Islet of Langerhans (tissue), 1 donor: Measurements from ENCODE around the gene AK3.
A peak's percentile ranks its signal among the peaks of the same experiment; 100 is the strongest.
"Not testable (repeated sequence)": the region's sequence is repeated elsewhere in the genome, so short reads cannot be mapped to it uniquely, and the experiment has no call there.

Experiments
- FAIRE-seq: peaks from one replicate; lab custom pipeline; 2011; peaks lifted over from hg19 to GRCh38; lab: Jason Lieb, UNC

The AK3 gene

DNA sequence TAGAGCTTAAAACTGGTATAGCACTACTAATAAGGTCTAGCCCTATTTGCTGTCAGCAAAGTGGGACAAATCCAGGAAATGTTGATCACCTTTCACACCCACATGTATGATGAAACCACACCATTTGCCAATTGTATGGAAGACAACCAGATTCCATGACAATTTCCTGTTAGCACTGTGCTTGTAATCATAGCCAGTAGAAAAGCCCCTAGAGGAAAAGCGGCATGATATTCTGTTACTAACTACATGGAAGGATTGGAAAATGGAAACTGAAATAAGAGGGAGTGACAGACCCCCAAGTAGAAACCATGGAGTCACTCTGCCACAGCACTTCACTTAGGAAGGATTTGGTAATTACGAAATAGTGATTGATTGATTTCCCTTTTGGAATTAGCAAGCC is 75.6 kb downstream of the AK3 start:
- peak; percentile 83 for FAIRE-seq

DNA sequence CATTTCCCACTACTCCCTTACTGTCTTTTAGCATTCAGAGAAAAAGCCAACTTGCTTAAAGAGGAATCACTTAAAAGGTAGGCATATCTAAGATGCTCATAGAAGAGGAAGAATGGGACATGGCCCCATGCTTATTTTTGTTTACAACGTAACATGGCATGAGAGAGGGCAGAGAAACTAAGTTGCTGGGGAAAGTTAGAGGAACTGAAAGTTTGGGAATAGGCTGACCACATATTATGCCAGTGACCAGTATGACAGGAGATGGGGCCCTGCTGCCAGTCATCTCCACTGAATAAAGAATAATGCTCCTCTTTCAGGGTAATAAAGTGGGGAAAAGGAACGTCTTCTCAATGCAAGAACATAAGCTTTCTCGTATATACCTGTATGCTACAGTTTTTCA is 77.0 kb downstream of the AK3 start:
- FAIRE-seq, result no peak

DNA sequence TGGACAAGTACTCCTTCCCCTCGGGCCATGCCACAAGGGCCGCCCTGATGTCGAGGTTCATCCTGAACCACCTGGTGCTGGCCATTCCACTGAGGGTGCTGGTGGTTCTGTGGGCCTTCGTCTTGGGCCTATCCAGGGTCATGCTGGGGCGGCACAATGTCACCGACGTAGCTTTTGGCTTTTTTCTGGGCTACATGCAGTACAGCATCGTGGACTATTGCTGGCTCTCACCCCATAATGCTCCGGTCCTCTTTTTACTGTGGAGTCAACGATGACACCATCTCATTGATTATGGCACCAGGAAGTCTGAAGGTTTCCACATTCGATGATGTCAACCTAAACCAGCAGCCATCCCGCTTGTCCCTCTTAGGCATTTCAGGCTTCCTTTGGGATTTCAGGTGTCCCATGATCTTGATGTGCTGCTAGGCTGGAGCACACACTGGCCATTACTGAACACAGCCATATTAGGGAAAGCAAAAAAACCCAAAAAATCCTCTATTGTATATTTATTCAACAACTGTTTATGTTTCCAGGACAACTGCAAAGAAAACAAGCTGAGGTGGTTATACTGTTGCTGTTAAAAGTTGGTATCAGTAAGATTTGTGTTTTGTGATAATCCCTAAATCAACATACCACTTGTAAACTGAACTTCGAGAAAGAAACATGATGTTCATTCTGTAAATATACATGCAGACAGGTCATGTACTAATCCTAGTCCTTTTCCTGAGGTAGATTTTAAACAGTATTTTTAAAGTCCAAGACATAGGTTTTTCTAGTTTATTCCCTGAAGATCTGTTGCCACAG is 77.8 kb downstream of the AK3 start:
- FAIRE-seq, result no peak

DNA sequence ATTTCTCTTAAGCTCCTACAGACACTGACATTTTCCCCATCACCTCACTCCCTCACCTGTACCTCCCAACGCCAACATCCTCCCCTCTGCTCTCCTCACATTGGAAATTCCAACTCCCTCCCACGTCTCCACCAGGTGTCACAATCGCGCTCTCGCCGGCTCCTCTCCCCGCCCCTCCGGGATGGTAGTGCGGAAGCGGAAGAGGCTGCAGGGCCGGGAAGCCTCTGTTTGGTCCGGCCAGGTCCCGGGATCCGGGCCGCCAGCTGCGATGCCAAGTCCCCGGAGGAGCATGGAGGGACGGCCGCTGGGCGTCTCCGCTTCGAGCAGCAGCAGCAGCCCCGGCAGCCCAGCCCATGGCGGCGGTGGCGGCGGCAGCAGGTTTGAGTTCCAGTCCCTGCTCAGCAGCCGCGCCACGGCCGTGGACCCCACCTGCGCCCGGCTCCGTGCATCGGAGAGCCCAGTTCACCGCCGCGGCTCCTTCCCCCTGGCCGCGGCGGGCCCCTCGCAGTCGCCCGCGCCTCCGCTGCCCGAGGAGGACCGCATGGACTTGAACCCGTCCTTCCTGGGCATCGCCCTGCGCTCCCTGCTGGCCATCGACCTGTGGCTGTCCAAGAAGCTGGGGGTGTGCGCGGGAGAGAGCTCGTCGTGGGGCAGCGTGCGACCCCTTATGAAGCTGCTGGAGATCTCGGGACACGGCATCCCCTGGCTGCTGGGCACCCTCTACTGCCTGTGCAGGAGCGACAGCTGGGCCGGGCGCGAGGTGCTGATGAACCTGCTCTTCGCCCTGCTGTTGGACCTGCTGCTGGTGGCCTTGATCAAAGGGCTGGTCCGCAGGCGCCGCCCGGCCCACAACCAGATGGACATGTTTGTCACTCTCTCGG is 78.7 kb downstream of the AK3 start, which contains the start of gene PLPP6:
Gene PLPP6 (plus strand): TSS at position 187 of the 881 bp plus-strand sequence. CDS start 82 bp downstream, at position 269.
- FAIRE-seq, result no peak

DNA sequence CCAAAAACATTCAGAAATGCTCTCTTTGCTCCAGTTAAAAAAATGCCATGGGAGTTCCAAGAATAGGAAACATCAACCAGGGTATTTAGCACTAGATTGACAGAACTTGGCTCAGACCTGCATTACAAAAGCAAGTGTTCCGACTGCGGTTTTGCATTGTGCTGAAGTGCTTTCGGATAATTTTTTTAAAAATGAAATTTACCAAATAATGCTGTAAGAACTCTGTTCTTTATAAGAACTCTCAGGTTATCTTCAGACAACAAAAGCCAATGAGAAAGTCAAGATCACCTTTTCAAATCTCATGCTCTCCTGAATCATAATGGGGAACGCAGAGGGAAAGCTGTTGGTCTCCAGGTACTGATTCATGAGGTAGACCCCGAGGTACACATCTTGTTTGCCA is 79.4 kb downstream of the AK3 start:
- FAIRE-seq, result no peak

DNA sequence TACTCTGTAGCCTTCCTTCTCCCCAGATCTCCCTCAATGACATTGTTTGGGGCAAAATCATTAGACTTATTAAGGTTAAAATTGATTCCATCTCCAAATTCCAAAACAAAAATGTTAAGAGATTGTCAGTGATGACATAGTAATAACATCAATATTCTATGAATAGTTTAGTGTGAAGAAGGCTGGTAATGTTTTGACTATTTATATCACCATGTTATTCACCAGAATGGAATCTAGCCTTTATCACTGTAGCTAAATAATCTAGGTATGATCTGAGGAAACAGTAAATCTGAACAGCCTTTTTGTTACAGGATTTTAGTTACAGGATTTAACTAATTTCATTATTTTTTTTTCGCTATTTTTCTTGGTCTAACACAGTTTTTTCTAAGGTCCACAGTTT is 79.8 kb downstream of the AK3 start:
- FAIRE-seq, result peak; percentile 78

DNA sequence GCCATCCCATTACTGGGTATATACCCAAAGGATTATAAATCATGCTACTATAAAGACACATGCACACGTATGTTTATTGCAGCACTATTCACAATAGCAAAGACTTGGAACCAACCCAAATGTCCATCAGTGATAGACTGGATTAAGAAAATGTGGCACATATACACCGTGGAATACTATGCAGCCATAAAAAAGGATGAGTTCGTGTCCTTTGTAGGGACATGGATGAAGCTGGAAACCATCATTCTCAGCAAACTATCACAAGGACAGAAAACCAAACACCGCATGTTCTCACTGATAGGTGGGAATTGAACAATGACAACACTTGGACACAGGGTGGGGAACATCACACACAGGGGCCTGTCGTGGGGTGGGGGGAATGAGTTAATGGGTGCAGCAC is 80.3 kb downstream of the AK3 start:
- FAIRE-seq, result not testable (repeated sequence)
